Parathyroid adenoma (tissue), 2 donors: Measurements from ENCODE around the gene ARHGAP26.

Experiments used
- H2AFZ ChIP-seq: fragments of 300-600 bp; sonication (generic); one replicate; pipeline ENCODE4 v1.7.0; 2017; ENCODE audit warnings: antibody characterized with exemption, mild to moderate bottlenecking
- H3K27ac ChIP-seq: fragments of 300-600 bp; sonication (generic); one replicate; pipeline ENCODE4 v1.7.0; 2017
- H3K27me3 ChIP-seq: fragments of 300-600 bp; sonication (generic); one replicate; pipeline ENCODE4 v1.7.0; 2017; ENCODE audit warnings: low read length; ENCODE audit not compliant: control insufficient read depth, insufficient read depth
- H3K36me3 ChIP-seq: fragments of 300-600 bp; sonication (generic); one replicate; pipeline ENCODE4 v1.7.0; 2017; ENCODE audit warnings: low read length; ENCODE audit not compliant: control insufficient read depth, insufficient read depth
- H3K4me1 ChIP-seq: fragments of 300-600 bp; sonication (generic); one replicate; pipeline ENCODE4 v1.7.0; 2017; ENCODE audit warnings: control low read depth
- H3K4me2 ChIP-seq: fragments of 300-600 bp; sonication (generic); one replicate; pipeline ENCODE4 v1.7.0; 2017; ENCODE audit warnings: low read length
- H3K4me3 ChIP-seq: fragments of 300-600 bp; sonication (generic); one replicate; pipeline ENCODE4 v1.7.0; 2017; ENCODE audit warnings: low read depth, low read length
- H3K79me2 ChIP-seq: fragments of 300-600 bp; sonication (generic); one replicate; pipeline ENCODE4 v1.7.0; 2017; ENCODE audit warnings: control low read depth
- H3K9ac ChIP-seq: fragments of 300-600 bp; sonication (generic); one replicate; pipeline ENCODE4 v1.7.0; 2017; ENCODE audit warnings: mild to moderate bottlenecking
- H3K9me3 ChIP-seq: fragments of 300-600 bp; sonication (generic); one replicate; pipeline ENCODE4 v1.7.0; 2017; ENCODE audit warnings: low read length; ENCODE audit not compliant: control insufficient read depth
- CTCF ChIP-seq: fragments of 300-600 bp; sonication (generic); IDR thresholded peaks from one replicate; pipeline ENCODE4 v1.7.0; 2017; ENCODE audit warnings: antibody characterized with exemption, mild to moderate bottlenecking
- donor health status: primary hyperparathyroidism.

ARHGAP26 gene

GRCh38 chr5:143161885-143162540 is 391.8 kb downstream of the ARHGAP26 start:
- no peaks in the 10 kb centered on the region for H3K4me1 ChIP-seq
- no peaks in the 10 kb centered on the region for H3K36me3 ChIP-seq
- H3K4me3 ChIP-seq = no peak overlapping the region
- H3K4me2 ChIP-seq = no peak overlapping the region
- H3K9ac ChIP-seq = no peak overlapping the region
- no peaks in the 10 kb centered on the region for H3K79me2 ChIP-seq
- H3K9me3 ChIP-seq = no peaks in the 10 kb centered on the region
- no peak overlapping the region for H3K27ac ChIP-seq
- no peaks in the 10 kb centered on the region for H3K27me3 ChIP-seq
- no peak overlapping the region for H2AFZ ChIP-seq
- no peak for TF ChIP-seq CTCF

- no peaks in the 10 kb centered on the region for H3K36me3 ChIP-seq
- H3K79me2 ChIP-seq = no peaks in the 10 kb centered on the region
- no peaks in the 10 kb centered on the region for H3K4me1 ChIP-seq
- TF ChIP-seq CTCF = no peak
- H3K27me3 ChIP-seq = no peaks in the 10 kb centered on the region
- no peaks in the 10 kb centered on the region for H3K9me3 ChIP-seq
- H2AFZ ChIP-seq = no peak overlapping the region
- H3K27ac ChIP-seq = no peak overlapping the region
- no peak overlapping the region for H3K4me3 ChIP-seq
- H3K9ac ChIP-seq = no peak overlapping the region
- H3K4me2 ChIP-seq = no peak overlapping the region
Observed at GRCh38 chr5:143162810-143163209, 392.6 kb downstream of the ARHGAP26 start.

GRCh38 chr5:143164557-143164956 is 394.4 kb downstream of the ARHGAP26 start:
- Histone ChIP-seq H3K79me2 (no peaks in the 10 kb centered on the region), H3K4me3 (no peak overlapping the region), H3K27ac (no peak overlapping the region), H2AFZ (no peak overlapping the region), H3K27me3 (no peaks in the 10 kb centered on the region), H3K4me2 (no peak overlapping the region), H3K4me1 (no peaks in the 10 kb centered on the region), H3K9ac (no peak overlapping the region), H3K9me3 (no peaks in the 10 kb centered on the region), H3K36me3 (no peaks in the 10 kb centered on the region)
- no peak for TF ChIP-seq CTCF

- Histone ChIP-seq H3K4me1 (no peaks in the 10 kb centered on the region), H2AFZ (no peak overlapping the region), H3K27me3 (no peaks in the 10 kb centered on the region), H3K9ac (no peak overlapping the region), H3K9me3 (no peaks in the 10 kb centered on the region), H3K4me2 (no peak overlapping the region), H3K27ac (no peak overlapping the region), H3K4me3 (no peak overlapping the region), H3K79me2 (no peaks in the 10 kb centered on the region), H3K36me3 (no peaks in the 10 kb centered on the region)
- TF ChIP-seq CTCF = no peak
Observed at GRCh38 chr5:143165049-143165880, 395.1 kb downstream of the ARHGAP26 start.
